NCI-H774 (cell line): ENCODE data around the gene USH1C.

Source experiments
- DNase-seq: peaks from one replicate; lab custom pipeline; 2025; lab: John Stamatoyannopoulos, UW

The USH1C gene

DNA sequence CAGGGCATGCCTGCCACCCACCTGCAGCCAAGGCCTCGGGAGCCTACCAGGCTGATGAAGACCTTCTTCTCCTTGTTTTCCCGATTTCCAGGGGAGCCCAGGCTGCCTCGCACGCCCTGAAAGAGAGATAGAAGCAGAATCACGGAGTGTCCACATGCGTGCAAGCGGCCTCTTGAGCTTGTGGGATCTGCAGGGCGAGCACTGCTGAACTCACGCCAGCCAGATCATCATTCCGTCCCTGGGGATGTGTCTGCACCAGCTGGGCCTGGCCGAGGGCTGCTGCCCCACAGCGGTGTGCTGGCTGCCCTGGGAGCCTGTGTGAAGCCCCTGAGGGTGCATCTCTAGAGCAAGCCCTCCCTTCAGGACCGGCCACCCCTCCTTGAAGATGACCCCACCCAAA is 17.9 kb downstream of the USH1C start:
- DNase-seq, result no peak

DNA sequence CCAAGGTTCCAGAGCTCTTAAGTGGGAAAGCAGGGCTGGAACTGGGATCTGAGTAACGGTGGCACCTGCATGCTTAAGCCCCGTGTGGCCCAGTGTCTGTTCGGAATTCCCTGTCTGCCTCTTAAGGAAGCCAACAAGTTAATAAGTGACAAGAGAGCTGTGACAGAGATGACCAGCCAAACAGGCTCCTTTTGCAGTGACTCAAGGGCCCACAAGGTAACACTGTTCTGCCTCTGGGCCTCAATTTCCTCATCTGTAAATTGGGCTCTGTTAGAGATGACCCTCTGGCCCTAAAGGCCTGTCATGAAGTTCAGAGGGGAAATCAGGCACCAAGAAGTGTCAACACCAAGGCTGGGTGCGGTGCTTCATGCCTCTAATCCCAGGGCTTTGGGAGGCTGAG is 18.6 kb downstream of the USH1C start:
- no peak for DNase-seq

DNA sequence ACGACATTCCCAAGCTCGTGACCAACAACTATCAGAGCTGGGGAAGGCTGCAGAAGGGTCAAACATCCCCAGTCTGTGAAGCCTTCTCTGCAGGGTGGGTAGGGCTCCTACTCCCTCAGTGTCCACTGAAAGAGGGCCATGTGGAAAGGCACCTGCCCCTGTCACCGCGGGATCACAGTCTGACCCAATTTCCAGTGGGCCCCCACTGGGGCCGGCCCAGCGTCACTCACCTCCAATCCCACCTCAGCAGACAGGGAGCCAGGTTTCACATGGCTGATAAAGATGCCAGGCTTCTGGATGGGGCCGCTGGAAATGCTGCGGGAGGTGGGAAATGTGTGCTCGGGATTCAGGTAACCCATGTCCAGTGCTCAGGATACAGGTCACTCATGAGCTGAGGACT is 20.0 kb downstream of the USH1C start:
- DNase-seq, result no peak

DNA sequence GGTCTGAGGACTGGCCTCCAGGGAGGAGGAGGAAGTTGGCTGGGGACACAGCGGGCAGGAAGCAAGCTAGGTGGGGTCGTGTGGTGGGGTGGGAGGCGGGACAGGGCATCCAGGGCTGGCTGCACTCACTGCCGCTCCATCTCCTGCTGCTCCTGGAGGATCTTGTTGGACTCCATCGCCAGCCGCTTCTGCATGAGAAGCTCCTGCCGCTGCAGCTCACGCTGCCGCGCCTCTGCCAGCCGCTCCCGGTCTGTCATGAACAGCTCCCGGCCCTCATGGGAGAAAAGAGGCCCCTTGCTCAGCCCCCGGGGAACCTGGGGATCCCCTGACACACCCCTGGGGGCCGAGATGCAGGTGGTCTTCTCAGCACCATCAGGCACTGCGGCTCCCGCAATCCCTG is 21.6 kb downstream of the USH1C start:
- DNase-seq, result no peak

DNA sequence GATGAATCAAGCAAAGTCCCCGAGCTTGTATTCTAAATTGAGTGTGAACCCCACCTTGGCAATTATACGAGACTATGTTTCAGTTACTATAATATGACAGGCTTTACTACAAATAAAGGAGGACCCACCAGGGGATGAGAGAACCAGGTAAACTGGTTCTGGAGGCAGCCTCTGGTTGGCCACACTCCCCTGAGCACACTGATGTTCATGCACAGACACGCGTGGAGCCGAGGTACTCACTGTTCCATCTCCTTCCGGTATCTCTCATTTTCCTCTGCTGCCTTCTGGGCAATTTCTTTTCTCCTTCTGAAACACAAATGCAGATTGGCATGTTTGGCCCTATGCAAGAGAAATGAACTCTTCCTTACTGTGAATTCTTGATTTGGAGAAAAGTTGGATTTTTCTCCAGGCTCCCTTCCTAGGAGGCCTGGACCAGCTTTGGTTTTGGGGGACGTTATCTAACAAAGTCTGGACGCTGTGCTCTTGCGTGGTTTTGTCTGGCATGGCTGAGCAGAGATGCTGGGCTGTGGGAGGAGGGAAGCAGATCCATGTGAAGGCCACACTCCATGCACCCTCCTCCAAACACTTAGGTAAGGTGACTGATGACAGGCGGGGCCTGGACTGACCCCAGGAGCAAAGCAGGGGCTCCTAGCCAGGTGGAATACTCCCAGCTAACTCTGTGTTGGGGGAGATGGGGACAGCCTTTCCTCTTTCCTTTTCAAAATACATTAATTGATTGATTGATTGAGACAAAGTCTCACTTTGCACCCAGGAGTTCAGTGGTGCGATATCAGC is 22.9 kb downstream of the USH1C start:
- DNase-seq, result no peak

DNA sequence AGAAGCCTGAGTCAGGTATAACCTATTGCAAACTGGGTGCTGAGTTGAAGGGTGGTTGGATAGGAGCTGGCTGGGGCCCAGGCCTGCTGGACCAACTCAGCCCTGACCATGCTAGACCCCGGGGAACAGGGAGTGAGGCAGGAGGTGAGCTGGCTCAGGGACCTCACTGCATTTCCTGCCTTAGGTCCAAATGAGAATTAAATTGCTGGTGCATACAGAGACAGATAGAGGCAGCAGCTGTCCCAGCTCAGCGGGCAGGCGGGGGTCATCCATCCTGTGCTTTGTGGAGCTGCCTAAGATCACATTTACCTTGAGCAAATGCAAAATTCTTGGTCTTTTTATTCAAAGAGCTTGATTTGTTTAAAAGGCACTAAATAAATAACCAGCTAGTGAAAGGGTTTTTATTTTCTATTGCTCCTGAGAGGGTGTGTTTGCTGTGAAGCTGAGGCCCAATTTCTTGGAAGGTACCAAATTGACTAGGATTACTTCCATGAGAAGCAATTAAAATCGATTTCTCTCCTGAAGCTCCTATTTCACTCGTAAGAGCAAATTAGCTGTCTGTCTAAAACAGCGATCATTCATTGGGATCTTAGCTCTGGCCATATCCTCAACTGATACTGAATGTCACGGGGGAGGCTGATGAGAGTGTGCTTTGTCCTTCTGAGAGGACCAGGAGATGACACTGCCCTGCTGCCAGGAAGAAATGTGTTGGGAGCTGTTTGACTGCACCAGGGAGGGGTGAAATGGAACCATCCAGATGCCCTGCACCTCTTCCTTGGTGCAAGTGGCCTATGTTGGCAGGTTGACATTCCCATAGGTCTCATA is 24.9 kb downstream of the USH1C start:
- no peak for DNase-seq

DNA sequence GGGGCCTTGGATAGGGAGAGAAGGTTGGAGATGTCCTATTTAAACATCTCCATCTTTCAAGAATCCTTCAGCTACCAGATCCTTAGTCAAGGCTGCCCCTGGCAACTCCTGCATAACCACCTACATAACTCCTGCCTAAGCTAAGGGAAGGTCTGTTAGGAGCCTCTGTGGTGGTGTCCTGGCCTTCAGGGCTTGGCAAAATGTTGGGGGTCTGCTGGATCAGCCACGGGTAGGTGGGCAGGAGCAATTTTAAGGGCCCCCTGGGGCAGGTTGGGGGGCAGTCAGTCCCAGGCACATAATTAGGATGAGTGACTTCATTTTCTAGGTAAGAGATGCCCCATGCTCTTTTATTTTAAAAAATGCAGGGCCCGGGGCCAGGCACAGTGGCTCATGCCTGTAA is 25.9 kb downstream of the USH1C start:
- DNase-seq, result no peak

DNA sequence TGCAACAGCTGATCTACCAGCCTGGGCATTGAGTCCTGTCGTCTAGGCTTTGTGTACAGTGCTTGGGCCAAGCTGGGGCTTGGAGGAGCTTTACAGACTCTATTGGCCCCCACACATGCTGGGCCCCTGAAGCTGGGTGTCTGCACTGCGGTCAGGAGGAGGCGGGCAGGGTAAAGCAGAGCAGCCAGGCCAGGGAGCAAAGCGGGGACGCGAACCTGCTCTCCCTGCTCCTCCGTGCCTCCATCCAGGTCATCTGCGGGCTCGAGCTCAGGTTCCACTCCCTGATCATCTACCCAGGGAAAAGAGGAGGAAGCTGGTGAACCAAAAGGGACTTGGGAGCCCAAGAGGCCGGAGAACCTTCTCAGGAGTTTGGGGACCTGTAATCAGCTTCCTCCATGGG is 27.0 kb downstream of the USH1C start:
- DNase-seq, result no peak

DNA sequence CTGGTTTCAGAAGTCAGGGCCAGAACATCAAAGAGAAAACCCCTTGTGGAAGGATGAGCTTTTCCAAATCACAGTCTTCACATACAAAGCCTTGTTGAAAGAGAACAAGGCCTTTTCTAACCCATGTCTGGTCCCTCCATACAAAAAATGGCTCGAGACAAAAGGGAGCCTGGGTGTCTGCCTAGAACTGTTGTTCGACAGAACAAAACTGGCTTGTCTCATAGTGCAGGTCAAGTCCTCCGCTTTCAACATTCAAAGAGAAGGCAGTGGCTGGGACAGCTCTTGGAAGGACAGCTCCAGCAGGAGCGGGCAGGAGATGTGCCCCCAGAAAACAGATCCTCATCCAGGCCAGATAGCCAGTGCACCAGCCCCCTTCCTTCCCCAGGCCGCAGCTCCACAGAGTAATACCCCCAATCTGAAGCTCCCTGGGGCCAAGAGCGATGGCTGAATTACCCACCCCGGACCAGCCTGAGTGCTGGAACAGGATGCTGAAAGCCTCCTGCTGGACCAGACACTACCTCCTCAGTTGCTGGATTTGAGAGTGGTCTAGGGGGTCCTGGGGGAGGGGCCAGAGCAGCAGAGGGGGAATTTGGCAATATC is 27.6 kb downstream of the USH1C start:
- DNase-seq, result no peak

DNA sequence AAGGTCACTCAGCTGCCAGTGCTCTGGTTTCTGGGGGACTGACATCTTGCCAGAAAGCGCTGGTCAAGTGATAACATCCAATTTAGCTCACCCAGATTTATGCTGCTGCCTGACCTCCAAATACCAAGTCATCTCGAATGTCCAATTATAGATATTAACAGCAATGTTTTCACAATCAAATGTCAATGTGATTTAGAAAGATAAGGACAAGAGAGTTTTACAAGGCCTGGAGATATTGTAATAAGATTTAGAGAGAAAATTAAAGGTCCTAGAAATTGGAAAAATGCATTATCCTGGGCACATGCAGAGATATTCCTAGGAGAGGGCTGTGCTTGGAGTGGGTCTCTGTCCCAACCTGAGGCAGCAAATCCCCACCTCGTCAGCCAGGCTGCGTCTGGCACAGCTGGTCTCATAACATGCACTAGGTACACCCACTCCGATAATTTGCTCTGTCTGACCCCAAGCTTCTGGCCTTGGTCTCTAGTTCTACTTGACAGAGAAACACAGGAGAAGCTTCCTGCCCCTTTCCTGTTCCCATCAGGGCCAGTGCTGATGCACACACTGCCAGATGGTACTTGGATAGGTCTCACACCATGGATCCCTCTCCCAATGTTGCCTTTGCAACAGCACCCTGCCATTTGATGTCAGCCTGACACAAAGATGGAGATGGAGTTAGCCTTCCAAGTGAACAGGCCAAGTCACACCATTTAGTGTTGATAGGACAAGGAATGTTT is 28.6 kb downstream of the USH1C start:
- DNase-seq, result no peak

DNA sequence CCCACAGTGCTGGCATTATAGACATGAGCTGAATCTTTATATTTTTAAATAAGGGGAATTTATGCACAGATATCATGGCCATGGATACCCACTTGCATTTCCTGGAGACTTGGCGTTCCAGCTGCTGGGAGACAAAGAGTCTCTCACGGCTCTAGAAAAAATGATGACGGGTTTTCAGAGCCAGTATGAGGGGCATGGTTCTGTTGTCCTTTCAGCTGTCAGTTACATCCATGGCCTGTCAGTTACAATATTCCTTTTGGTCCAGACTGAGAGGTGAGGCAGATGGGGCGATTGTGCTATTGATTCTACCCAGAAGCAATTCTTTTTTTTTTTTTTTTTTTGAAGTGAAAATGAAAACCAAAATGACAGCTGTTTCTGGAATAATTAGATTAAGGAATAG is 29.7 kb downstream of the USH1C start:
- no peak for DNase-seq

DNA sequence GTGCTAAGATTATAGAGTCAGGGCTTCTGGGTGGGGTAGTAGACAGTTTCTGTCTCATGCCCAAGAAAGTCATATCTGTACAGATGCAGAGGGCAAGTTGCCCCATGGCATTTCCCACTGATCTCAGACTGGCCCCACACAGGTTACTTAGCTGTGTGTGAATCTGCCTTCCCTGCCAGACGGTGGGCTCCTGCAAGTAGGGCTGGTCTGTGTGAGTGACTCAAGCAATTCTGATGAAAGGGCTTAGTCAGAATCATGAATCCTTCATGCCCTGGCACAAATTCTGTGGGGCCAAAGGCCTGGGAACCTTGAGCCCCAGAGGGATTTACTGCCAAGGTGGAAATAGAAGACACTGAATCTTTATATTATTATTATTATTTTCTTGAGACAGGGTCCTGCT is 30.4 kb downstream of the USH1C start:
- DNase-seq, result no peak

DNA sequence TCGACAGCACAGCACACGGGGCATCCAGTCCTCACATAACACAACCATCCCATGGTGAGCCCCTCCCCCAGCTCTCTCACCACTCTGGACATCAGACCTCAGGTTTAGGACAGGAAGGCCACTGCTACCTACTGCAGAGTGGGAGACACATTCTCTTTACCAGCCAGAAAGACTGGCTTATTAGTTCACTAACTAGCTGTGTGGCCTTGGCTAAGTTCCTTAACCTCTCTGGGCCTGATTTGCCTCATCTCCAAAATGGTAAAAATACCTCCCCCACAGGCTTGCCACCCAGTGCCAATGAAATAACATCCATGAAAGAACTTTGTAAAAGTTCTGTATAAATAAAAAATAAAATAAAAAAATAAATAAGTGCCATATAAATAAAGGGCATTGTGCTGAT is 32.1 kb downstream of the USH1C start:
- DNase-seq, result no peak

DNA sequence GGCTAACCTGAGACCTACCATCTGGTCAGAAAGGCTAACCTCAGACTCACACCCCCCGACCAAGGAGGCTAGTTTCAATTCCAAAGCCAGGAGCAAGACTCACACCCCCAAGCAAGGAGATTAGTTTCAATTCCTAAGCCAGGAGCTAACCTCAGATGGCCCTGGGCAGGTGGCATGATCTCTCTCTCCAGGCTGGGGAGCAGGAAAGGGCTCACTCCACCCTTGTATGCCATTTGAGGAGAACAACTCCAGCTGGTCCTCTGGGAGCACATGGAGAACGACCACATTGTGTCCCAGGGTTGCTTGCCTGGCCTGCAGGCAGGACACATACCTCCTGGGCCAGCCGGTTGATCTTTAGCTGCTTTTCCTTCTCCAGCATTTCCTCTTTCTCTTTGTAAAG is 32.6 kb downstream of the USH1C start:
- DNase-seq, result no peak

DNA sequence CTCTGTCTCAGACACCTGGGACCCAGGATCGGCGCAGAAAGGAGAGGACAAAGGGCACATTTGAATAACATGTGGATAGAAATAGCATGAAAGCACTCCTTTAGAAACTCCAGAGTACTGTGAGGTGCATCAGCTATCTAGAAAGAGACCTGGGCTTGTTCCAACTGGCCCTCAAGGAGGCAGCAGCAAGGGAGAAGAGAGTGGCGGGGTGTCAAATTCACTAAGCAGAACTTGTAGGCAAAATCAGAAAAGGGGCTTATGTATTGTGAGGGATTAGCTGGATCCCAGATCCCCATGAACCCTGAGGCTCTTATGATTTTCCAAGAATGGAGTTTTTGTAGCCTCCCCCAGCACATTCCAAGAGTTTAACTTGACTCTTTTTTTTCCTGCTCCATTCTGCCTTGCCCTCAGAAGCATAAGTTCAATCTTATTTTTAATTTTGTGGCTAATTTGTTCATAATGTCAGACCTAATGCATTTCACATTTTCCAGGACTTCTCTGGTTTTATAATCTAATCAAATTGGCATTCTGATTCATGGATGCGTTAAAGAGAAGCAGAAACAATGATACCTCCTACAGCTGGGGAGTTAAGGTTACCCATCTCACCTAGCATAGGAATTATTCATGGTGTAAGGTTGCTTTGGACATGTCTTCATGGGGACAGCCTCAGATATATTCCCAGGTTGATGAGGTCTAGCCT is 33.6 kb downstream of the USH1C start:
- DNase-seq, result no peak

DNA sequence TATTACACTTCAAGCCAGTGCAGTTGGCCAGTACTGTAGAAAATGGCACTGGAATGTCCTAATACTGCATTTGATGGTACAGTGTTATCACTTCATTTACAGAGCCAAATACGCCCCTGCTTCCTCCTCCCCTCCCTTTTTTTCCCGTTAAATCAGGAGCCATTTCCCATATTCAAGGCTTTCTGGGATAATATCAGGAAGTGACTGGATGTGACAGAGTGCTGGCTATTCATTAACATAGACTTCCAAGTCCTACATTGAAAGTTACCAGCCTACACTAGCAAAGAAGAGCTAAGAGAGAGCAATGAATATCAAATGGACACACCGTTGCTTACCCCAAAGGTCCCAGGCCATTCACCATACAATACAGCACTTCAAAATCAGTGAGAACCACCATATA is 35.4 kb downstream of the USH1C start:
- no peak for DNase-seq

DNA sequence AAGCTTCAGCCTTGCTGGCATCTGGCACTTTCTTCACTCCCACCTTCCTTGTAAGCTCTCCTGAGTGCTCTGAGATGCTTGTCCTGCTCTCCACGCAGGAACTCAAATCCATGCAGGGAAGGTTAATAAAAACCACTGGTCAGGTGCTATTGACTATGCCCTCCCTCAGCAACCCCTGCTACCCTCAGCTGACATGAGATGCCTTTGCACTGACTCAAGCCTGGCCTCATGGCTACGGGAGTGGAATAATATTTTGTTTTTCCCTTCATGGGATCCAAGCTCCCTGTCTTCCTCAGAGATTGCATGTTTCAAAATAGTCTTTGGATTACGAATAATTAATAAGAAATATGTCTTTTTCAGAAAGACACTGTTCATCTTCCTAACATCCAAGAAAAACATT is 35.9 kb downstream of the USH1C start:
- no peak for DNase-seq

DNA sequence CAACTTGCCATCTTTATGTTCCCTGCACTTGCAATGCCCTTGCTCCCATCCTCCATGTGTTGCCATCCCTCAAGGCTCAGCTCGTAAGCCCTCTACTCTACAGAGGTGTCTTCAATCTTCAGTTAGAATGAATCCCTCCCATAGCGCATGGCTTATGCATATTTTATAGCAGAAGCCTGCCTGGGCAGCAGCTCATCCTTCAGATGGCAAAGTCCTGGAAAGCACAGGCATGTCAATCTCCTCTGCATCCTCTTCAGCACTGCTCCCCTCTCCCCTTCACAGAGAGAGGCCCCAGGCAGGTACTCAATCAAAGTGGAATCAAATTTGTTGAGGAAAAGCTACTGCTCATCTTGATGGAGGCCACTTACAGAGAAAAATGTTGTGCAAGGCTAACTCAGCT is 36.4 kb downstream of the USH1C start:
- DNase-seq, result no peak

DNA sequence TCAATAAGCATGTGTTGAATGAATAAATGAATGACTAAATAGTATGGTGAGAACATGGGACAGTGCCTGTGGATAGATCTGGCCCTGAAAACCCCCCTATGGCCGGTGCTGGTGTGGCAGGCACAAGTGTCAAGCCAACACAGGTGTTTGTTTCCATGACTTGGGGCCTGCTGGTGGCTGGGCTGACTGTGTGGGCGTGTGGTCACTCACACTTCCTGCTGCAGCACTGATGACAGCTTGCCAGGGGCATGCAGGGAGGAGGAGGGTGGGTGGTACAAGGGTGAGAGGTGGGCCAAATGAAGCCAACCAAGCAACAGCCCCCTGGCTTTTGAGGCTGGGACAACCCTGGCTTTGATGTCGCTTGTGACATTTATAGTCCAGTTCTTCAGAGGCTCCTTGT is 37.3 kb downstream of the USH1C start:
- DNase-seq, result no peak

DNA sequence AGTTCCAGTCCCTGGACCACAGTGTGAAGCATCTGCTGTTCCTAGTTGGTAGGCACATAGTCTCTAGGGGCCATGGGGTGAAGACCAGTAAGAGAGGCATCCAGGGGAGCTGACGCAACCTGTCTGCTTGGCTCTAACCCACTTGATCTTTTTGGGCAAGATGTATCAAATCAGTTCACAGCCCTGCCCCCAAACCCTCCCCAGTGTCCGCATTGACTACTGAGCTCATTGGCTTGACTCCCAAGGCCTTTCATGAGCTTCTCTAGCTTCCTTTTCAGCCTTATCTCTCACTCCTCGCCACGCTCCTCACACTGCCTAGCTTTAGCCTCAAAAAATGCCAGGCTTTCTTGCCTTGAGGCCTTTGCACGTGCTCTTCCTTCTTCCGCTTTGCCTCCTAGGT is 37.9 kb downstream of the USH1C start:
- no peak for DNase-seq

DNA sequence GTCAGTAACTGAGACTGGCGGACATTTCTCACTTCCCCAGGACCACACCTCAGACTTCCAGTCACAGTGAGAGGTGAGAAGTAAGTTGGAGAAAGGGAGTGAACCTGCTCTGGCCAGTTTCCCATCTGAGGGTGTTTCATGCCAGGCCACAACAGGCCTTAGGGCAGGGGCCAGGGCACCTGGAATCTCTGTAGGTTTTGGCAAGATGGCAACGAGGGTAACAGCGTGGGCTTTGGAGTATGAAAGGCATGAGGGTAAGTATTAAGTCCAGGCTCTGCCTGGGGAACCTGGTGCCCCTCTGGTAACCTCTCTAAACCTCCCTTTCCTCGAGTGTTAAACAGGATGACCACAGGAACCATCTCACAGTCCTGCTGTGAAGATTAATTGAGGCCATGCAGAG is 39.1 kb downstream of the USH1C start:
- DNase-seq, result no peak
